GM12873 (cell line): ENCODE measurements around the gene EDDM3A.

Source experiments
- CTCF ChIP-seq: IDR thresholded peaks from 2 replicates; pipeline ENCODE4 v1.5.1; 2012; ENCODE audit warnings: low read depth, mild to moderate bottlenecking, moderate library complexity, low read length, control low read depth; ENCODE audit not compliant: insufficient read depth; ENCODE audit errors: missing control alignments

The EDDM3A gene, protein sequence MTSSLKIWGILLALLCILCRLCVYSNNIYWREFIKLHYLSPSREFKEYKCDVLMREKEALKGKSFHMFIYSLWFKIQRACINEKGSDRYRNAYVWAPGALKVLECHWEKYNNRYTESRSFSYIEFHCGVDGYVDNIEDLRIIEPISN

DNA sequence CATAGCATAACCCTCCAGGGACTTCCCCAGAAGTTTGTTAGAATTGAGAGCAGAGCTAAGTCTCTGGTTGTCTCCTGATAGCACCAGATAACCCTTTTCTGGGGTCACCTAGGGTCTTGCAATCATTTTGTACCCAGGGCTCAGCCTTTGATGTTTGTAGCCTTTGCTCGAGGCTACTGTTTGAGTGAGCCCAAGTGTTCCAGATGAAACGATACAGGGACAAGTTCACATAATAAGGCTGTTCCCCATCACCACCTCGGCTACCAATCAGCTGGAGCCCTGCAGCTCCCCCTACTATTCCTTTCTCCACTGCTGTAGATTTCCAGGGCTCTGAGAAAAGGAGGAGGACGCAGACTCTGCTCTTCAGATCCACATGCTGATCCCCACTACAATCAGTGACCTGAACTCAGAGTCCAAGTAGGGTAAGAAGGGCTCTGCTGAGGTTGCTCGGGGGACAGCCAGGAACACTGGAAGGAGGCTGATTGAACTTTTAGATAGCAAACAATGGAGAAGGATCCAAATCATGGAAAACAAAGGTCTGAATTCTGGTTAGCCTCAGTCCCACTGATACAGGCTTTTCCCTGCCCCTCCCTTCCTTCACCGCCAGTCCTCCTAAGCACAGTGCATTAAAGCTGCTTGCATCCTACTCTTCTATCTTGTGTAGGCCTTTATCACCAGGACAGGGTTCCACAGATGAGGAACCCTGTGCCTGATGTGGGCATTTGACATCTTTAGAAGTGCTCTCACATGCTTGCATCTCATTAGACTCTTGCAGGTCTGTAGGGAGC, at the start of gene EDDM3A:
Gene EDDM3A (plus strand): TSS at position 317 of the 788 bp plus-strand sequence. CDS start 1,694 bp downstream, outside the sequence.
- no peak for TF ChIP-seq CTCF

GRCh38 chr14:20696764-20697163, 48.9 kb upstream of the EDDM3A start:
- TF ChIP-seq CTCF = no peak

GRCh38 chr14:20697273-20698017, 48.2 kb upstream of the EDDM3A start:
- TF ChIP-seq CTCF = peak; percentile 86

GRCh38 chr14:20698018-20698329, 47.7 kb upstream of the EDDM3A start:
- TF ChIP-seq CTCF = no peak

DNA sequence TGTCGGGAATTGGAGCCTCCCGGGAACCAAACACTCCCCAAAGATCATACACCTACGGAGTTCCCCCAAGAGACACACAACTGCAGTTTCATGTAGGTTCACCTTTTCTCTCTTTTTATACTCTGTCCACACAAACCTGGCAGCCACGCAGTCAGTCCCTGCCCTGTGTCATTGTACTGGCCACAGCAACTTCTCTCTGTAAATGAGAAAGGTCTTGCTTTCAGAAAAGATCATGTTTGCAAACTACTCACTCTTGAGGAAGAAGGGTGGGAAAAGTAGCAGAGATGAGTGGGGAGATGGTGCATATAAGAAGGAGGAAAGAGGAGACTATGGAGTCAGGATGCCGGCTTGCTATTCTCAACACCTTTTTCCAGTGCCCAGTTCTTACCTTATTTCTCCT, 46.8 kb upstream of the EDDM3A start:
- TF ChIP-seq CTCF = no peak

DNA sequence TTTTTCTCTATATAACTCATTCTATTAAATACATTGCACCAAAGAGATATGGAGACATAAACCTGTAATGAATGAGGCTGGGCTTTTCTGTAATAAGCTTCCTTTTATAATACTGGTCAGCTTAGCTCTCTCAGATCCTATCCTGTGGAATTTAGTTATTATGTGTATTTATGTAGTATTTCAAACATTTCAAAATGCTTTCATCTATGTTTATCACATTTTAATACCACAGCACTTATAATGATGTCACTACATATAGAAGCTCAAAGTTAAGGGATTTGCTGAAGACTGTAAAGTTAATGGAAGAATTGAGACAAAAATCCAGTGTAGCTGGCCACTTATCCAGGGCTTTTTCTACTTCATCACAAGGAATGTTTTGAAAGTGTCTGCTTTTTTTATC, 45.8 kb upstream of the EDDM3A start:
- TF ChIP-seq CTCF = no peak

DNA sequence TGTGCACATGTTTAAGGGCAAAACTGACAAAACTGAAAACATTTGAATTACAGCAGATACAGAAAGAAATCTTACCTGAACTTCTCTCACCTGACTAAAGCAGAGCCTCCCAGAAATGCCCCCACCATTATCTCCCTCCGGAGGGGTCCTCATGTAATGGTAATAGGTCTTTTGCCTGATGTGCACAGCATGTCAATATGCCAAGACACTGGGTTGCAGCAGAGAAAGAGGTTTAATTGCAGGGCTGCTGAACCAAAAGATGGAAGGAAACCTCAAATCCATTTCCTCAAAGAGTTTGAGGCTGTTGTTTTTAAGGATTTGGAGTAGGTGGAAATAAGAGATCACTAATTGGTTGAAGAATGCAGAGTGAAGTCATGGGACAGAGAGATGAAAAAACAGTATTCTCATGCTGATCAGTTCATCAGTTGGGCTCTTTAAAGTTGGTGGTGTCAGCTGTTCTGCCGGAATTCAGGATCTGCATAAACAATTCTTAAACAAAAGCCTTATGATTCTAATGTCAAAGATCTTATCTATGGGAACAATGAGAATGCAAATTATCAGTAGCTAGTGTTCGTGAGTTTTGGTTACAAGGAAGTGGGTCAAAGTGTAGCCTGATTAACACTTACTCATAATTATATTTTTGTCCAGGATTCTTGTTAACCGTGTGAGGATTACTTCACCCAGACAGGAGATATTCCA, 38.9 kb upstream of the EDDM3A start:
- no peak for TF ChIP-seq CTCF
